Measurements from ENCODE around the gene PRSS8.
"Not testable (repeated sequence)": the region's sequence is repeated elsewhere in the genome, so short reads cannot be mapped to it uniquely, and the experiment has no call there.

Gene PRSS8

DNA sequence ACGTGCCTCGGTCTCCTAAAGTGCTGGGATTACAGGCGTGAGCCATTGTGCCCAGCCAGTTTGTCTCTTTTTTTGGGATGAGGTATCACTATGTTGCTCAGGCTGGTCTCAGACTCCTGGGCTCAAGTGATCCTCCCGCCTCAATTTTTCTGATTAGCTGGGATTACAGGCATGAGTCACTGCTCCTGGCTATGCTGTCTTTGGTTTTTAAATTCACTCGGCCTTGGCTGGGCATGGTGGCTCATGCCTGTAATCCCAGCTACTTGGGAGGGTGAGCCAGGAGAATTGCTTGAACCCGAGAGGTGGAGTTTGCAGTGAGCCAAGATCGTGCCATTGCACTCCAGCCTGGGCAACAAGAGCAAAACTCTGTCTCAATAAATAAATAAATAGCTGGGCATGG lies 8.9 kb upstream of the PRSS8 start:
- not testable (repeated sequence) for DNase-seq

DNA sequence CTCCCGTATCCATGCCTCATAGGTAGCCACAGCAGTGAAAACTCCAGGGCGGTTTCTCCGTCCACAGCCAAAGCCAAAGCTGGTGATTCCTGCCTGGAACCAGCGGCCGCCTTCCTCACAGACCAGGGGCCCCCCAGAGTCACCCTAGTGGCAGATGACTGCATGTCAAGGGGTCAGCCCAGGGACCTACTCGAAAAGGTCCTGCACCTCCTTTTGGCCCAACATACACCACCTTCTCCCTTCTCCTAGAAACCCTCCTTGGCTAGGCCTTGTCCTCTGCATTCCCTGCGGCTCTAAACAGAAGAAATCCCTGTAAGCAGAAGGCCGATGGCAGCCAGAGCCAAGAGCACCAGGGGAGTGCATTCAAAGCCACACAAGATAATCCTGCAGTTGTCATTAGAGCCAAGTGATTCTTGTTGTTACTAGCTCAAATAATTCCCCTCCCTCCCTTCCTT lies 8.2 kb upstream of the PRSS8 start:
- no peak for DNase-seq

DNA sequence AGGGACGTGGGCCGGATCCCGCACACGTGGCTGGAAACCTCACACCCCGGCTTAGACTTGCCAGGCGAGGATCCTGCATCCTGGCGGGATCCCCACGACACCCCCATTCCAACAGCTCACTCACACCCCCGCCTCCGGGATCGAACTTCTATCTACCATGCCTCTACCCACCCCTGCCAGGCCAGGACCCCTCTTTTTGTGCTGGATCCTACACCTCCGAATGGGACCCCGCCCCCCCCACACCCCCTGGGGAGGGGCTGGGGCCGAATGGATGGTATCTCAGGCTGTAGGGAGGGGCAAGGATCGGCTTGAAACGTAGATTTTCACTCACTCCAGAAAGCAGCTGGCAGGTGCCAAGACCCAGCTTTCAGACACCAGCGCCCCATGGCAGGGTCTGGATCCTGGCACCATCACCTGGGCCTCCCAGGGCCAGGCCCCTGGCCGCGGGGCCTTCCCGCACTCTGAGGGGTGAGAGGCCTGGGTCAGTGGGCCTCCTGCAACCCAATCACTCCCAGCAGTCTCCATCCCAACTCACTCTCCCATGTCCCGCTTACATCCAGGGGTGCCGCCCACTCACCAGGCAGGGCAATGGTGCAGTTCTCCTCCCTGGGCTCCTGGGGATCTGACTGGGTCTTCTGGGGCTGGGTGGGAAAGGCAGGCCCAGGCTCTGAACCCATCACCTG lies 7.6 kb upstream of the PRSS8 start:
- DNase-seq: no peak

DNA sequence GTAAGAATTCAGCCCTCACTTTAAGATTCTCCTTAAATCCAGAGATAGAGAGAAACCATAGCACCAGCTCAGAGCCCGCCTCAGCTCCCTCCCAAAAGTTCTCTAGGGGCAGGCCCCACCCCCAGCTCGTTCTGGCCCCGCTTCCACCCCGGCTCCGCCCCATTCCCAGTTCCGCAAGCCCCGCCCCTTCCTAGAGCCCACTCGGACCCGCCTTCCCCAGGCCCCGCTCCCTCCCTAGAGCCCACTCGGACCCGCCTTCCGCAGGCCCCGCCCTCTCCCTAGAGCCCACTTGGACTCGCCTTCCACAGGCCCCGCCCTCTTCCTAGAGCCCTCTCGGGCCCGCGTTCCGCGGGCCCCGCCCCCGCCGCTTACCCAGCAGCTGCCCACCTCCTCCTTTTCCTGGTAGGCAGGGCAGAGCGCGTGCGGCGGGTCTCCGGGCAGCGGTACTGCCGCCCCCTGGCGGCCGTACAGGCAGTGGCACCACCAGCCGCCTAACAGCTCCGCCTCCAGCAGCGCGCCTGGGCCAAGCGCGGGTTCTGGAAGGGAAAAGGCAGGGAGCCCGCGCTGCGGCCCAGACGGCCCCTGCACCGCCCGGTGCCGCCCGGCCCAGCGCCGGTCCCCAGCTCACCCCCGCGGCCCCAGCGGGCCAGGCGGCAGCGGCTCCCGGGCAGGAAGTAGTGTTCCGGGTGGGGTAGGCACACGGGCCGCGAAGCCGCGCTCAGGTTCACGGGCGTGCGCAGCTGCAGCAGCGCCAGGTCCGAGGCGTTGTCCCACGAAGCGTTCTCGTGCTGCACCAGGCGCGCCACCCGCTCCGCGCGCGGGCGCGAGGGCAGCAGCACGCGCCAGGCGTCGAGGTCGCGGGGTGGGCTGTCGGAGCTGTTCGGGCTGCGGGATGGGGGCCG lies 6.8 kb upstream of the PRSS8 start:
- peak; percentile 99 to 100 (median 99) for DNase-seq

DNA sequence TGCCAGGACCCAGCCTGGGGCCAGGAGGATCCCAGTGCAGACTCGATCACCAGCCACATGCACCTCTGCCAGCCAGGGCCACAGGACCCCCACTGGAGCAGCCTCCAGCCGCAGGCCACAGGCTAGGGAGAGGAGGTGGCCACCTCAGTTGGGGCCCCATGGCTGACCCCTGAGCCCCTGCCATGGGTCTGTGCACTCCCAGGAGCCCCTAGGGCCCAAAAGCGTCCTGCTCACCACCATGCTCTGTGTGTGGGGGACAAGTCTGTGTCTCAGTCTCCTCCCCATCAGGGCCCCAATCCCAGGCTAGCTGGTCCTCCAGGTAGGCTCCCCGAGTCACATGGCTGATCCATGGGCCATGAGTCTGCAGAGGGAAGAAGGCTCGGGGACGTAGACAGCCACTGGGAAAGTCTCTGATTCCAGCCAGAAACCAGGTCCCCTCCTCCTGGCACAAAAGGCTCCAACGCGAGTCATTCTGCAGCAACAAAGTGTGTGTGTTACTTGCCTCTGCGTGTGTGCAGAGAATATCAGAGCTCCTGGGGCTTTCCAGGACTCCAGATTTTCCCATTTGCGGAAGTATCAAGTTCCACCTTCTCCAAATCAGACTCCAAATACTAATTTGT lies 6.1 kb upstream of the PRSS8 start:
- no peak for DNase-seq

DNA sequence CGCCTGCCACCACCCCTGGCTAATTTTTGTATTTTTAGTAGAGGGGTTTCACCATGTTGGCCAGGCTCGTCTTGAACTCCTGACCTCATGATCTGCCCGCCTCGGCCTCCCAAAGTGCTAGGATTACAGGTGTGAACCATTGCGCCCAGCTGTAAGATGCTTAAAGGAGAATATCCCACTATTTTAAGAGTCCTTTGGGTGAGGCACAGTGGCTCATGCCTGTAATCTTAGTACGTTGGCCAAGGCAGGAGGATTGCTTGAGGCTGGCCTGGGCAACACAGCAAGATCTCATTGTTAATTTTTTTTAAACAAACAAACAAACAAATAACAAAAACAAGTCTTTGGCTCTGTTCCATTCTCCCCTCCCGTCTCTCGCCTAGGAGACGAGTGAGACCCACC lies 5.5 kb upstream of the PRSS8 start:
- DNase-seq: not testable (repeated sequence)

DNA sequence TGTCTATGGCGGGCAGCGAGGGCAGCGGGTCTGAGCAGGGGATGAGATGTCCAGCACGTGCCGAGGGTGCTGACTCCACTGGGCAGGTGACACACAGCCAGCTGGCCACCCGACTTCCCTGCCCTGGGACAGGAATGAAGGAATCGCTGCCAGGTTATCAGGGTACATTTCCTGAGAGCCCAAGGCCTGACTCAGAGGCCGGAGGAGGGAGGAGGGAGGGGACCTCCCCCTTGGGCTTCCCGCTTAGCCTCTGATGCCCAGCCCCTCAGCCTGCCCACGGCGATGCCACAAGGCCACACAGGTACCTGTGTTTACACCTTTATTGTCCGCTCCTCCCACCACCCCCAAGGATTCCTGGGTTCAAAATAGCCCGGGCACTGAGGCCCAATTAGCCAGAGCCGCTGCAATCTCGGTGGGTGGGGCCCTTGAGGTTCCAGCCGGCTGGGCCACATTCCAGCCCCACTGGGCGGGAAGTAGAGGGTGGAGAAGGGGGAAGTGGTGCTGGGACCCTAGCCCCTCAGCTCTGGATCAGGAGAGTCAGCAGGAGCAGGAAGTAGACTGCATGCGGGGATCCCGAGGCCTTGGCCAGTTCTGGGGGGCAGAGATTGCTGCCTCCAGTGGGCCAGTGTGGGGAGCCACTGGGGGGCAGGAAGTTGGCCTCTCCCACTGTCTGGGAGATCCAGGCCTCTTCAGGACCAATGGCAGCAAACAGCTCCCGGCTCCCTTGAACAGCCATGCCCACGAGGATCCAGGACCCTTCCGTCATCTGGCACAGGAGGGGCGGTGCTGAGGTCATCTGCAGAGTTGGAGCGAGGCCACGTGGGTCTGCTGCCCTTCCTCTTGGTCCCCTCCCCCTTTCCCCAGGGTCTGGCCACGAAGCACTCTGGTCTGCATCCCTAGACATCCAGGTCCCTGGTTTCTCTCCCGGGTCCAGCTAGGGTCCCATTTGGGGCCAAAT lies 3.4 kb upstream of the PRSS8 start:
- no peak for DNase-seq

DNA sequence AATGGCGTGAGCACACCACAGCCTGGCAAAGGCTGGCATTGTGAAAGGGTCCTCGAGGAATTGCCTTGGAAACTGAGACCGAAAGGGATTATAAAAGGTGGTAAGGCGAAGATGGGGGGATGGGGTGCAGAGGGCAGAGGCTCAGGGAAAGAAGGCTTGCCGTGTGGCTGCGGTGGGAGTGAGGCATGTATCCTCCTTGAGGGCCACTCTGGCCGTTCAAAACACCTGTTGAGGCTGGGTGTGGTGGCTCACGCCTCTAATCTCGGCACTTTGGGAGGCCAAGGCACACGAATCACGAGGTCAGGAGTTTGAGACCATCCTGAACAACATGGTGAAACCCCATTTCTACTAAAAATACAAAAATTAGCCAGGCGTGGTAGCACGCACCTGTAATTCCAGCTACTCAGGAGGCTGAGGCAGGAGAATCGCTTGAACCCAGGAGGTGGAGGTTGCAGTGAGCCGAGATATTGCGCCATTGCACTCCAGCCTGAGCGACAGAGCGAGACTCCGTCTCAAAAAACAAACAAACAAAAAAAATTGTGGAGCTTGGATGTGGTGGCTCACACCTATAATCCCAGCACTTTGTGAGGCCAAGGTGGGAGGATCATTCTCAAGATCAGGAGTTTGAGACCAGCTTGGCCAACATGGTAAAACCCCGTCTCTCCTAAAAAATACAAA lies 1.4 kb upstream of the PRSS8 start:
- DNase-seq: not testable (repeated sequence)

DNA sequence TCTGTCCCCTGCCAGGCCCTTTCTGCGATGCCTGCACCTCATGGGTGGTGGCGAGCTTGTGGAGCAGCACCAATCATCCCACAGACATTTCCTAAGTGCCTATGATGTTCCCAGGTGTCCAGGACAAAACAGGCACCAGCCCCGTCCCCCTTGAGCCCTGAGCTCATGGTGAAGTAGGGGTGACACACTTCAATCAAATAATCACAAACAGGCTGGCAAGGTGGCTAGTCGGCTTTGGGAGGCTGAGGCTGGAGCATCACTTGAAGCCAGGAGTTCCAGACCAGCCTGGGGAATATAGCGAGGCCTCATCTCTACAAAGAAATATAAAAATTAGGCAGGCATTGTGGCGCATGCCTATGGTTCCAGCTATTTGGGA lies 748 bp upstream of the PRSS8 start:
- no peak for DNase-seq

DNA sequence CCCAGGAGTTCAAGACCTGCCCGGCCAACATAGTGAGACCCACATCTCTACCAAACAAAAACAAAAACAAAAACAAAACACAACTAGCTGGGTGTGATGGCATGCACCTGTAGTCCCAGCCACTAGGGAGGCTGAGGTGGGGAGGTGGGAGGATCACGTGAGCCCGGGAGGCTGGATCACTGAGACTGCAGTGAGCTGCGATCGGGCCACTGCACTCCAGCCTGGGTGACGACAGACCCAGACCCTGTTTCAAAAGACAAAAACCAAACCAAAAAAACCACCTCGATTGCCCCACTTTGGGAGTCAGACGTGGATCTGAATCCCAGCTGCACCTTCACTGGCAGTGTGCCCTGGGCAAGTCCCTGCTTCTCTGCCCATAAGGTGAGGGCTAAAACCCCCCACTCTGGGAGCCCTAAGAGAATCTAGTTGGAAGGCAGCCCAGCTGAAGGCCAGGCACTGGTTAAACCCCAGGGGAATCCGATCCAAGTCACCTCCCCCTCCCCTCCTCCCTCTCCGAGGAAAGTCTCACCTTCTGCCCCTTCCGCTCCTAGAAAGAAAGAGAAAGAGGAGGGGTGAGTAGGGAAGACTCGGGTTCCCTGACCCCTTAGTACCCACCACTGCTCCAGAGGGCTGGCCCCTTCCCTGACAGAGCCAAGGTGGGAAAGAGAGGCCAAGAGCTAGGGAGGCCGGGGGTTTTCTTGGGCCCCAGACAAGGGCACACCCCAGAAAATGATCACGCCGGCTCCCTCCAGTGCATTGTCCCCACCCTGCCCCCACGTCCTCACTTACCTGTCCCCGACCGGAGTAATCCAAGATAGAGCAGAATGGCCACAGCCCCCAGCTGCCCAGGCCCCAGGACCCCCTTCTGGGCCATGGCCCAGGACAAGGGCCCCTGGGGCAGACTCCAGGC lies 647 bp downstream of the PRSS8 start:
- DNase-seq: peak in 1 of 4 experiments; percentile 26

DNA sequence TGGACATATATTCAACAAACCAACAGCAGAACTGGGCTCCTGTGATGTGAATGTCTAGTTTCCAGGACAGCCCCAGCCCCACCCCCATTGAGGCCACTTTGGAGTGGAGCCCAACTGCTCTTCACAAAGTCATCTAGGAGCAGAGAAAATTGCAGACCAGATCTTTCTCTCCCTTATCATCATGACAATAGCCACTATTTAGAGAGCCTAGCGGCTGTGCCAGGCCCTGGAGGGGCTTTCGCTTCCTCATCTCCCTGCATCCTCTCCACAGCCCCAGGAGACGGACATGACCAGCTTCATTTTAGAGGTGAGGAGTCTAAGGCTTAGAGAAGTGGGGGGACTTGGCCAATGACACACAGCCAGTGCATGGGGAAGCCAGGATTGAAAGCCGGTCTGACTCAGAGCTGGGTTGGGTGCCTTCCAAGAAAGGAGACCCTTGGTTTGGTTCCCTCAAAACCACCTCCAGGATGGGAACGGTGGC lies 1.4 kb downstream of the PRSS8 start:
- peak; percentile 29 to 63 (median 59) for DNase-seq

DNA sequence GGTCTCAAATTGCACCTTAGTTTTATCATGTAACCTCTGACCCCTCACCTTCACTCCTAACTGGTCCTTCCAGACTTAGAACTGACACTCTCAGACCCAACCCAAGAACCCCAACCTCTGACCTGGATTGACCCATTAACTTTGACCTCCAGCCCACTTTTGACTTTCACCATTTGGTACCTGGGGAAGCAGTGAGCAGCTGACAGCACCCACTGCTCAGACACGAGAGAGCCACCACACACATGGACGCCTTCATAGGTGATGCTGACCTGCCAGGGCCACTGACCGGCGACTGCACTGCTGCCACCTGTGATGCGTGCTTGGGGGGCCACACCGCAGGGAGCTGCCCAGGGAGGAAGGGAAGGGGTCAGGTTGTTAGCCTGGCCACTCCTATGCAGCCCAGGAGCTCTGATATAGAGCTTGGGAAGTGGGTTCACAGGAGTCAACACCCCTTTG lies 2.5 kb downstream of the PRSS8 start:
- DNase-seq: no peak

DNA sequence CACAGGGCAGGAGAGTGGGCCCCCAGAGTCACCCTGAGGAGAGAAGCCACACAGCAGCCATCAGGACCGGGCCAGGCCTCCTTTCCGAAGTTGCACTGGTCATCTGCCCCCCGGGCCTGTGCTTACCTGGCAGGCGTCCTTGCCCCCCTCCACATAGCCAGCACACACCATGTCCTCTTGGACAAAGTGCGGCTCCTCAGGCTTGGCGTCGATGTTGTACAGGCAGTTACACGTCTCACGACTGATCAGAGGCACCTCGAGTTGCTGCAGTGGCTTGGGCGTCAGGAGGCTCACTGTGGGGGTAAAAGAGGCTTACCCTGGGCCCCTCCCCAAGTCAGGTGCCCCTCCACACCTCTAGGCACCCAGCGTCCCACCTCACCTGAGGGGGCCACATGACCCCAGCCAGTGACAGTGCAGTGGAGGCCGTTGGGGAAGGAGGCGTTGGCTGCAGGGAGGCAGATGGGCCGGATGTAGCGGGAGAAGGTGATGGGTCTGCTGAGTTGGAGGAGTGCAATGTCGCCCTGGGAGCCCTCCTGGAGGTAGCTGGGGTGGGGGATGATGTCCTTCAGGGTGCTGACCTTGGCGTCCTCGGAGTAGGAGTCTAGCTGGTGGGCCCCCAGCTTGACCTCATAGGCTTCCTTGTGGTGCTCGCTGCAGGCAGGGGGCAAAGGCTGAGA lies 3.1 kb downstream of the PRSS8 start:
- DNase-seq: no peak

DNA sequence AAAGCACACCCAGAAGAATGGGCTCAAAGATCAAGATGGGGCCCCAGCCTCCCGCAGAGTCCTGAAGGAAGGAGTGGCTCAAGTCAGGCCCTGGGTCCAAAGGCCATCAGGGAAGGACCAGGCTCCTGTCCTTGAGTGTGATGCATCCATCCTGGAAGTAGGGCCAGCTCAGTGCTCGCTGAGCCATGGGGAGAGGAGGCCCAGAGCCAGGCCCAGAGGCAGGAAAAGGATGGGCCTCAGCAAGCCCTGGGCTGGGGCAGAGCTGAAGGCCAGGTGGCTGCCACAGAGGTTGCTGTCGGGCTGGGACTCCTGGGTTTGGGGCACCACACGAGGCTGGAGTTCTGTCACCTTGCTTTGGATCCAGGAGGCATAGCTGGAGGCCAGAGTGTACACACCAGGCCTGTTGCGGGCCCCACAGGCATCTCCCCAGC lies 3.7 kb downstream of the PRSS8 start:
- DNase-seq: no peak

DNA sequence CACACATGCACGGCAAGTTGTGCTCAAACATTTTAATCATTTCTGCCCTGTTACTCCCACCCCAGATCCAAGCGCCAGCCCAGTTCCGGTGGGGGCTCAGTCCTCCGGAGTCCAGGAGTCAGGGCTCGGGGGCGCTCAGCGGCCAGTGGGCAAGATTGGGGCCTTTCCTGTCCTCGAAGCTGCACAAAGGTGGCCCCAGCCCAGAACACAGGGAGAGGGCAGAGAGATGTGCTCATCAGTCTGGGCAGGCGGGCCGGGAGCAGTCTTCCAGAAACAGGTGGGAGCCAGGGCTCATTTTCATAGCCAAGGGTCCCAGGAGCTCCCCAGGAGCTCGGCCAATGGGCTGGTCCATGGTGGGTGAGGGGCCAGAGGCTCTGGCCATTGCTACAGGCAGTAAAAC lies 4.1 kb downstream of the PRSS8 start:
- no peak for DNase-seq

DNA sequence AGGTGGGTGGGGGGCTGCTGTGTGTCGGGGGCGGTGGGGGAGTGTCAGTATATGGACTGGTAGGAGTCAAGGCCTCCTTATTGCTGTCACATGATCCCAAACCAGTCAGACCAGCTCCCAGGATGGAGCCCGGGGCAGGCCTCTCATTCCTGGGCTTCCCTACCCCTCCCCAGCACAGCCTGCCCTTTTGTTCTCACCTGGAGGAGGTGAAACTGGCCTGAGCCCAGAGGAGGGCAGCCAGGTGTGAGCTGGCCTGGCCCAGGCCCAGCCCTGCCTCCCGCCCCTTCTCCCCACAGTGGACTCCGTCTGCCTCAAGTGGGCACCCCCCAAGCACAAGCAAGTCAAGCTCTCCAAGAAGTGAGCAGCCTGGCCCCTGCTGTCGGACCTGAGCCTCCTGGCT lies 4.6 kb downstream of the PRSS8 start:
- DNase-seq: no peak

DNA sequence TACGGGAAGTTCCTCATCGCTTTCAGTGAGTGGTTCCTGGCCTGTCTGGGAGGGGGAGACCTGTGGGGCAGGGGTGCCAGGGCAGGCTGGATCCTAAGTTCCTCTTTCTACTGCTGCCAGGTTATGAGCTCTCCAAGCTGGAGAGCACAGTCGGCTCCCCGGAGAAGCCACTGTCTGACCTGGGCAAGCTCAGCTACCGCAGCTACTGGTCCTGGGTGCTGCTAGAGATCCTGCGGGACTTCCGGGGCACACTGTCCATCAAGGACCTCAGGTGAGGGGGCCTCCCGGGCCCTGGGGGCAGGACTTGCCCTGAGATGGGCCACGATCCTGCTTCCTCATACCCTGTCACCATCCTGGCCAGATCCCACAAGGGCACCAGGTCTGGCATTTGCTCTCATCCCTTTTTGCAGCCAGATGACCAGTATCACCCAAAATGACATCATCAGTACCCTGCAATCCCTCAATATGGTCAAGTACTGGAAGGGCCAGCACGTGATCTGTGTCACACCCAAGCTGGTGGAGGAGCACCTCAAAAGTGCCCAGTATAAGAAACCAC lies 5.1 kb downstream of the PRSS8 start:
- DNase-seq: peak; percentile 44 to 71 (median 66)

DNA sequence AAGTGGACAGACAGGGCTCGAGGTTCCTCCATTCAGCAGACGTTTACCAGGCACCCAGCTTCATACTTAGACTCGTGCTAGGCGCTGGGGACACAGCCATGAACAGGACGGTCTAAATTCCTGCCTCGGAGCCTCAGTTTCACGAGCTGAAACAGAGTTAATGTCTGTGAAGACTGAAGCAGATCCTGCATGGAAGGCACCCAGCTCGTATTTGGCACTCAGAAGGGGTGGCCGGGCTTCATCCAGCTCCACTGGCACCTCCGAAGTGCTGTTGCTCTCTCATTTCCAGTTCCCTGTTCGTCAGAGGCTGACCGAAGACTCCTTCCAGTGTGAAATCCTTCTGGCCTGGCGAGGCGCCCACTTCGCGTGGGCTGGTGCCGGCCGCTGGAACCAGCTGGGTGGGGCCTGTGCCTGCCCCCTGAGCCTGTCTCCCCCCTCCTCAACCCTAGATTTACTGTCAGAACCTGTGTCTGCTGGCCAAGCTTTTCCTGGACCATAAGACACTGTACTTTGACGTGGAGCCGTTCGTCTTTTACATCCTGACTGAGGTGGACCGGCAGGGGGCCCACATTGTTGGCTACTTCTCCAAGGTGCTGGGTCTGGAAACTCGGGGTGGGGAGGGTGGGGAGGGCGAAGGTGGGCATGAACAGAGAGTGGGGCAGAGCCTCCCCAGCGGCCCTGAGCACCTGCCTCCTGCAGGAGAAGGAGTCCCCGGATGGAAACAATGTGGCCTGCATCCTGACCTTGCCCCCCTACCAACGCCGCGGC lies 5.8 kb downstream of the PRSS8 start:
- DNase-seq: peak; percentile 90 to 93 (median 90)

All from suppressor macrophage (primary cell).